HCT116 (cell line): ENCODE data around the gene STK32B.

ENCODE experiments used
- ATF3 ChIP-seq: IDR thresholded peaks from 2 replicates; pipeline ENCODE4 v1.6.1; 2012
- ELF1 ChIP-seq: IDR thresholded peaks from 2 replicates; pipeline ENCODE4 v1.6.1; 2012; ENCODE audit warnings: low read depth, borderline replicate concordance
- EZH2 ChIP-seq: fragments of 200-600 bp; sonication (generic); IDR thresholded peaks from 2 replicates; pipeline ENCODE4 v1.6.1; 2017; ENCODE audit warnings: antibody characterized with exemption, mixed run types
- EZH2phosphoT487 ChIP-seq: fragments of 200-600 bp; IDR thresholded peaks from 2 replicates; pipeline ENCODE4 v1.6.1; 2018; ENCODE audit warnings: antibody characterized with exemption, borderline replicate concordance
- FOSL1 ChIP-seq: IDR thresholded peaks from 2 replicates; pipeline ENCODE4 v1.6.1; 2012; ENCODE audit warnings: low read depth
- MAX ChIP-seq: IDR thresholded peaks from 2 replicates; pipeline ENCODE4 v1.6.1; 2012
- POLR2A ChIP-seq: IDR thresholded peaks from 2 replicates; pipeline ENCODE4 v1.7.0; 2011; ENCODE audit warnings: borderline replicate concordance; ENCODE audit not compliant: insufficient read depth, insufficient read length; ENCODE audit errors: extremely low read depth
- POLR2AphosphoS5 ChIP-seq: IDR thresholded peaks from 2 replicates; pipeline ENCODE4 v1.6.1; 2011; ENCODE audit warnings: mild to moderate bottlenecking, low read depth, low read length, moderate library complexity
- RAD21 ChIP-seq: IDR thresholded peaks from 2 replicates; pipeline ENCODE4 v1.6.1; 2012; ENCODE audit warnings: low read depth, mild to moderate bottlenecking
- SP1 ChIP-seq: IDR thresholded peaks from 2 replicates; pipeline ENCODE4 v1.6.1; 2012; ENCODE audit warnings: low read depth
- SRF ChIP-seq: IDR thresholded peaks from 2 replicates; pipeline ENCODE4 v1.6.1; 2012; ENCODE audit warnings: low read depth
- YY1 ChIP-seq: IDR thresholded peaks from 2 replicates; pipeline ENCODE4 v1.6.1; 2011; ENCODE audit warnings: low read length, low read depth, moderate library complexity, mild to moderate bottlenecking; ENCODE audit not compliant: insufficient replicate concordance; ENCODE audit errors: extremely low read depth
- ZFX ChIP-seq: fragments of 450-650 bp; IDR thresholded peaks from 2 replicates; pipeline ENCODE4 v1.6.1; 2017
- TF ChIP-seq, protein P1 (sequence below), 3 experiments: fragments of 200-600 bp in 1 of 3; sonication (generic) in 1 of 3; IDR thresholded peaks in 2 of 3; conservative IDR thresholded peaks in 1 of 3; 2 replicates each; pipeline ENCODE4 v1.5.1; 2012 to 2017; ENCODE audit warnings: low read depth in 2 of 3, low read length in 2 of 3, antibody characterized with exemption in 1 of 3, borderline replicate concordance in 1 of 3, control low read depth in 1 of 3, mild to moderate bottlenecking in 1 of 3, mixed read lengths in 1 of 3, mixed run types in 1 of 3, moderate library complexity in 1 of 3; ENCODE audit not compliant: insufficient read depth in 1 of 3

GRCh38 chr4:5052204-5052702, 973 bp downstream of the STK32B start:
- no peak for TF ChIP-seq MAX
- no peak for TF ChIP-seq POLR2AphosphoS5
- no peak for TF ChIP-seq FOSL1
- TF ChIP-seq YY1 = no peak
- TF ChIP-seq, protein P1, sequence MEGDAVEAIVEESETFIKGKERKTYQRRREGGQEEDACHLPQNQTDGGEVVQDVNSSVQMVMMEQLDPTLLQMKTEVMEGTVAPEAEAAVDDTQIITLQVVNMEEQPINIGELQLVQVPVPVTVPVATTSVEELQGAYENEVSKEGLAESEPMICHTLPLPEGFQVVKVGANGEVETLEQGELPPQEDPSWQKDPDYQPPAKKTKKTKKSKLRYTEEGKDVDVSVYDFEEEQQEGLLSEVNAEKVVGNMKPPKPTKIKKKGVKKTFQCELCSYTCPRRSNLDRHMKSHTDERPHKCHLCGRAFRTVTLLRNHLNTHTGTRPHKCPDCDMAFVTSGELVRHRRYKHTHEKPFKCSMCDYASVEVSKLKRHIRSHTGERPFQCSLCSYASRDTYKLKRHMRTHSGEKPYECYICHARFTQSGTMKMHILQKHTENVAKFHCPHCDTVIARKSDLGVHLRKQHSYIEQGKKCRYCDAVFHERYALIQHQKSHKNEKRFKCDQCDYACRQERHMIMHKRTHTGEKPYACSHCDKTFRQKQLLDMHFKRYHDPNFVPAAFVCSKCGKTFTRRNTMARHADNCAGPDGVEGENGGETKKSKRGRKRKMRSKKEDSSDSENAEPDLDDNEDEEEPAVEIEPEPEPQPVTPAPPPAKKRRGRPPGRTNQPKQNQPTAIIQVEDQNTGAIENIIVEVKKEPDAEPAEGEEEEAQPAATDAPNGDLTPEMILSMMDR (IDR thresholded peaks at IDR 0.05 in 2 of 3, conservative IDR thresholded peaks at IDR 0.05 in 1 of 3; ENCODE audit: borderline replicate concordance in 1 of 3, insufficient read depth in 1 of 3, low read depth in 2 of 3, low read length in 2 of 3) = no peak
- TF ChIP-seq ELF1 = no peak
- no peak for TF ChIP-seq RAD21
- no peak for TF ChIP-seq EZH2phosphoT487
- no peak for TF ChIP-seq EZH2
- no peak for TF ChIP-seq ZFX
- no peak for TF ChIP-seq SP1
- no peak for TF ChIP-seq SRF
- TF ChIP-seq POLR2A = no peak
- no peak for TF ChIP-seq ATF3
